Endothelial cell of umbilical vein (primary cell): ENCODE results near the gene ADCY3. TPM values are rescaled to one million over a fixed set of nuclear protein-coding genes. Genes with fewer than 3 reads are reported as not detected.

Source experiments
- BruUV-seq: library from RNA; stranded (reverse); fragments of 400-500 nt; replicated peaks from 2 replicates; lab custom pipeline; 2021; lab: Mats Ljungman, UMichigan
- CTCF ChIA-PET: fragments of 300-600, 350-600 bp; sonication (Branson Sonifier 250); formaldehyde crosslinking; loops from one replicate; lab custom pipeline; 2021; ENCODE audit warnings: antibody characterized with exemption, inconsistent platforms; lab: Charles Lee
- POLR2A ChIA-PET: fragments of 300-600, 350-600 bp; sonication (Branson Sonifier 250); formaldehyde crosslinking; loops from one replicate; lab custom pipeline; 2021; ENCODE audit warnings: antibody characterized with exemption, inconsistent platforms; lab: Charles Lee
- DNase-seq: peaks from one replicate; pipeline ENCODE4 v3.0.0-alpha.2; 2011; ENCODE audit warnings: low read depth, low spot score
- FAIRE-seq: peaks from 2 replicates; lab custom pipeline; 2011; peaks lifted over from hg19 to GRCh38; lab: Jason Lieb, UNC
- H2AFZ ChIP-seq: 2 replicates; pipeline ENCODE4 v1.6.0; 2012; ENCODE audit warnings: low read depth, low read length, control low read depth, inconsistent platforms
- H3K27ac ChIP-seq: 2 replicates; pipeline ENCODE4 v1.5.1; 2011; ENCODE audit warnings: low read depth, mild to moderate bottlenecking, control low read depth, low read length, moderate library complexity; ENCODE audit not compliant: insufficient read depth
- H3K27me3 ChIP-seq, 2 experiments: 2 replicates each; pipeline versions ENCODE4 v1.6.0 to v1.6.1; 2011; ENCODE audit warnings: low read length in 2 of 2, mixed read lengths in 1 of 2; ENCODE audit not compliant: control insufficient read depth in 2 of 2, insufficient read depth in 2 of 2
- H3K36me3 ChIP-seq, 2 experiments: 2 replicates in 1 of 2; 3 replicates in 1 of 2; pipeline ENCODE4 v1.5.1; 2011; ENCODE audit warnings: low read length in 2 of 2, mild to moderate bottlenecking in 1 of 2, moderate library complexity in 1 of 2; ENCODE audit not compliant: control insufficient read depth in 2 of 2, insufficient read depth in 2 of 2; ENCODE audit errors: extremely low read depth in 1 of 2
- H3K4me1 ChIP-seq: 3 replicates; pipeline ENCODE4 v1.5.1; 2011; ENCODE audit warnings: mild to moderate bottlenecking, low read length; ENCODE audit not compliant: control insufficient read depth, insufficient read depth; ENCODE audit errors: extremely low read depth
- H3K4me2 ChIP-seq: 2 replicates; pipeline ENCODE4 v1.6.1; 2011; ENCODE audit warnings: low read length, control low read depth, mixed read lengths; ENCODE audit not compliant: insufficient read depth
- H3K4me3 ChIP-seq, 3 experiments: fragments of 200-600 bp in 1 of 3; sonication (generic), shearing (Covaris generic) in 1 of 3; replicated peaks in 1 of 3; 2 replicates each; pipeline ENCODE4 v1.5.1; 2011 to 2016; ENCODE audit warnings: control low read depth in 3 of 3, low read length in 3 of 3, mild to moderate bottlenecking in 2 of 3, inconsistent platforms in 1 of 3, low read depth in 1 of 3, moderate library complexity in 1 of 3; ENCODE audit not compliant: insufficient read depth in 1 of 3
- H3K79me2 ChIP-seq: 2 replicates; pipeline ENCODE4 v1.6.0; 2012; ENCODE audit warnings: low read length, inconsistent platforms; ENCODE audit not compliant: control insufficient read depth, insufficient read depth
- H3K9ac ChIP-seq: replicated peaks from 2 replicates; pipeline ENCODE3; 2011; ENCODE audit warnings: low read length, control low read depth; ENCODE audit not compliant: insufficient read depth; ENCODE audit errors: extremely low read depth
- H3K9me1 ChIP-seq: replicated peaks from 3 replicates; pipeline ENCODE4 v1.6.0; 2011; ENCODE audit warnings: mild to moderate bottlenecking, low read length; ENCODE audit not compliant: control insufficient read depth, insufficient read depth; ENCODE audit errors: extremely low read depth
- H3K9me3 ChIP-seq: replicated peaks from 2 replicates; pipeline ENCODE4 v1.5.1; 2012; ENCODE audit warnings: low read length, inconsistent platforms; ENCODE audit not compliant: control insufficient read depth, insufficient read depth
- H4K20me1 ChIP-seq: replicated peaks from 2 replicates; pipeline ENCODE3; 2011; ENCODE audit warnings: mild to moderate bottlenecking, low read length; ENCODE audit not compliant: control insufficient read depth, insufficient read depth; ENCODE audit errors: extremely low read depth
- EZH2 ChIP-seq: IDR thresholded peaks from 2 replicates; pipeline ENCODE4 v1.6.1; 2012; ENCODE audit warnings: borderline replicate concordance, low read depth, mild to moderate bottlenecking, moderate library complexity, low read length, inconsistent platforms; ENCODE audit not compliant: severe bottlenecking
- FOS ChIP-seq: IDR thresholded peaks from 2 replicates; pipeline ENCODE4 v1.6.1; 2011; ENCODE audit warnings: mild to moderate bottlenecking, low read length, moderate library complexity, borderline replicate concordance; ENCODE audit not compliant: insufficient read depth
- GATA2 ChIP-seq: IDR thresholded peaks from 2 replicates; pipeline ENCODE4 v1.7.0; 2011; ENCODE audit warnings: low read depth, mild to moderate bottlenecking, moderate library complexity, mixed read lengths, low read length; ENCODE audit not compliant: insufficient read length, insufficient read depth
- JUN ChIP-seq: IDR thresholded peaks from 2 replicates; pipeline ENCODE4 v1.6.1; 2011; ENCODE audit warnings: borderline replicate concordance, low read depth; ENCODE audit not compliant: insufficient read length, insufficient read depth
- MAX ChIP-seq: IDR thresholded peaks from 2 replicates; pipeline ENCODE4 v1.6.1; 2011; ENCODE audit not compliant: insufficient read depth, insufficient read length
- MYC ChIP-seq: IDR thresholded peaks from one replicate; pipeline ENCODE4 v1.6.1; 2011; ENCODE audit warnings: mild to moderate bottlenecking, low read depth, low read length
- POLR2A ChIP-seq: IDR thresholded peaks from 2 replicates; pipeline ENCODE4 v1.6.1; 2012; ENCODE audit warnings: low read depth, mild to moderate bottlenecking, control low read depth, low read length
- POLR2AphosphoS5 ChIP-seq: IDR thresholded peaks from 2 replicates; pipeline ENCODE4 v1.6.1; 2012; ENCODE audit warnings: low read depth, mild to moderate bottlenecking, control low read depth, low read length, moderate library complexity; ENCODE audit not compliant: insufficient read depth
- dilution Hi-C: fragments of 300-500 bp; cut with MboI; formaldehyde crosslinking; loops from one replicate; pipeline ENCODE4 v1.15.0; 2019; ENCODE audit warnings: low sequenced_read_pairs; ENCODE audit not compliant: extremely low pct_ligation_motif_present
- intact Hi-C: fragments of 100-400 bp; cut with micrococcal nuclease; formaldehyde crosslinking; loops from one replicate; pipeline ENCODE4 v1.10.0; 2022
- polyA plus RNA-seq, 4 experiments: library from polyadenylated mRNA; depleted of rRNA in 3 of 4; stranded (reverse) in 3 of 4; unstranded in 1 of 4; fragments of >200 nt; gene quantifications; 2 replicates each; pipeline versions ENCODE4 v1.2.1 to v1.2.3, GENCODE V29; 2011 to 2012; ENCODE audit warnings: missing spikeins in 1 of 4
- total RNA-seq: library from RNA; stranded (reverse); gene quantifications from 2 replicates; pipeline ENCODE4 v1.2.3, GENCODE V29; 2021
- TF ChIP-seq, protein P1 (sequence below), 2 donors: IDR thresholded peaks; 1 replicate in 1 of 2; 2 replicates in 1 of 2; pipeline ENCODE4 v1.5.1; 2011; ENCODE audit warnings: low read length in 2 of 2, mild to moderate bottlenecking in 2 of 2, moderate library complexity in 2 of 2, control low read depth in 1 of 2, inconsistent platforms in 1 of 2, low read depth in 1 of 2; ENCODE audit not compliant: insufficient read depth in 1 of 2; ENCODE audit errors: extremely low read depth in 1 of 2

ADCY3 gene
- total and polyA plus RNA-seq, 2 donors (not counting 3 experiments of a cell fraction or from before 2014, with no cell fraction given): 54.0 to 61.3 TPM

GRCh38 chr2:24774373-24774772, 145.7 kb downstream of the ADCY3 start:
- TF ChIP-seq MAX: no peak
- H3K4me2 ChIP-seq: no peak overlapping the region
- H3K27ac ChIP-seq: no peak overlapping the region
- no peaks in the 10 kb centered on the region for H4K20me1 ChIP-seq
- H3K9me3 ChIP-seq: no peaks in the 10 kb centered on the region
- no peaks in the 10 kb centered on the region for H3K9me1 ChIP-seq
- no peak for FAIRE-seq
- no peaks in the 10 kb centered on the region for H3K27me3 ChIP-seq
- H3K36me3 ChIP-seq: no peaks in the 10 kb centered on the region
- CTCF ChIA-PET: interaction anchor here (1.5 to 1.7 kb wide), 2 partner anchors 16 to 53 kb away, joined by 3 to 4 read pairs; no protein-coding TSS in a partner anchor
- H3K4me1 ChIP-seq: peaks cover 5% of the 10 kb centered on the region
- H3K79me2 ChIP-seq: no peaks in the 10 kb centered on the region
- H3K4me3 ChIP-seq: no peak overlapping the region
- intact Hi-C loops: no loop called here
- H3K9ac ChIP-seq: no peak overlapping the region
- no peak overlapping the region for H2AFZ ChIP-seq
- no peak for DNase-seq
- BruUV-seq: no TSS peak
- dilution Hi-C loops: no loop called here
- POLR2A ChIA-PET: no interaction called here

DNA sequence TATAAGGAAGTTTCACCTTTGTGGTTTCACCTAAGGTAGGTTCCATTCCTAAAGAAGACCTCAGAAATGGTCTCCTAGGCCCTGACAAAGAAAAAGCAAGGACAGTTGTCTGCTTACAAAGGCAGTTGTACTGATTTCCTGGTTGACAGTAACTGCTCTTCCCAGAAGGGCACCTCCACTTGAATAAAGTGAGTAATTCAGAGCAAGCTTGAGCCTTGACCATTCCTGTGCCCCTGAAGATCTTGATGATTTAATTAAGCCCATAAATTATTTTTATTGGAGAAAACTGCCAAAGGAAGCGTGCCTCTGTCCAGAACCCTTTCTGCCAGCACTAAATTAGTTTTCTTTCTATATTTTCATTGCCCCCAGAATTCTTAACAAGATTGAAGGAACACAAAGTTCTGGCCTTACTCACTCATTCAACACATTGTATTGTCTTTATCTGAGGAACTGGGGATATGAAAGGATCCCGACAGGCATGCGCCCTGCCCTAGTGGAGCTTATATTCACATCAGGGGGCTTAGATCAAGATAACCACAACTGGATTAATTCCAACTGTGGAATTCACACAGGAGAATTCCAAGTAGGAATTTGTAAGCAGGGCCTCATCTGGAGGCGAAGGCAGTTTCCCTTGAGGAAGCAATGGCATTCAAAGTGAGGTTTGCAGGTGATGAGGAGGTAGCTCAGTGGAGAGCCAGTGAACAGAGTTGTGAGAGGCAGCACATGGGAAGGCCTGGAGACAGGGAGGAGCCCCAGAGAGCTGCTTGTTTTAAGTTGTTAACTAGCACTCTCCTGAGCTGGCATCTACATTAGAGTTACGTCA, 148.1 kb downstream of the ADCY3 start:
- intact Hi-C loops: no loop called here
- CTCF ChIA-PET: interaction anchor here (0.7 to 1.0 kb wide), 4 partner anchors 21 to 127 kb away, joined by 3 read pairs; partner anchors contain the start of genes CENPO and PTRHD1
- H3K4me2 ChIP-seq: no peak overlapping the region

More for the DNA sequence above, 148.1 kb downstream of the ADCY3 start:
- Histone ChIP-seq H3K27me3 (no peaks in the 10 kb centered on the region), H3K36me3 (peaks cover 0 to 1% of the 10 kb centered on the region in 2 experiments), H3K9ac (no peak overlapping the region), H3K79me2 (no peaks in the 10 kb centered on the region), H3K9me1 (no peaks in the 10 kb centered on the region), H3K27ac (no peak overlapping the region), H3K4me1 (no peaks in the 10 kb centered on the region), H3K4me3 (no peak overlapping the region), H4K20me1 (no peaks in the 10 kb centered on the region), H3K9me3 (no peaks in the 10 kb centered on the region), H2AFZ (no peak overlapping the region)
- POLR2A ChIA-PET: no interaction called here
- no peak for TF ChIP-seq MAX
- TF ChIP-seq EZH2: no peak
- no peak for TF ChIP-seq MYC
- no peak for TF ChIP-seq FOS
- TF ChIP-seq POLR2A: no peak
- TF ChIP-seq, protein P1, sequence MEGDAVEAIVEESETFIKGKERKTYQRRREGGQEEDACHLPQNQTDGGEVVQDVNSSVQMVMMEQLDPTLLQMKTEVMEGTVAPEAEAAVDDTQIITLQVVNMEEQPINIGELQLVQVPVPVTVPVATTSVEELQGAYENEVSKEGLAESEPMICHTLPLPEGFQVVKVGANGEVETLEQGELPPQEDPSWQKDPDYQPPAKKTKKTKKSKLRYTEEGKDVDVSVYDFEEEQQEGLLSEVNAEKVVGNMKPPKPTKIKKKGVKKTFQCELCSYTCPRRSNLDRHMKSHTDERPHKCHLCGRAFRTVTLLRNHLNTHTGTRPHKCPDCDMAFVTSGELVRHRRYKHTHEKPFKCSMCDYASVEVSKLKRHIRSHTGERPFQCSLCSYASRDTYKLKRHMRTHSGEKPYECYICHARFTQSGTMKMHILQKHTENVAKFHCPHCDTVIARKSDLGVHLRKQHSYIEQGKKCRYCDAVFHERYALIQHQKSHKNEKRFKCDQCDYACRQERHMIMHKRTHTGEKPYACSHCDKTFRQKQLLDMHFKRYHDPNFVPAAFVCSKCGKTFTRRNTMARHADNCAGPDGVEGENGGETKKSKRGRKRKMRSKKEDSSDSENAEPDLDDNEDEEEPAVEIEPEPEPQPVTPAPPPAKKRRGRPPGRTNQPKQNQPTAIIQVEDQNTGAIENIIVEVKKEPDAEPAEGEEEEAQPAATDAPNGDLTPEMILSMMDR (IDR thresholded peaks at IDR 0.05; ENCODE audit: extremely low read depth in 1 of 2, insufficient read depth in 1 of 2, low read depth in 1 of 2, low read length in 2 of 2): no peak
- no peak for TF ChIP-seq POLR2AphosphoS5
- no peak for TF ChIP-seq JUN
- TF ChIP-seq GATA2: no peak
- no peak for DNase-seq
- no TSS peak for BruUV-seq
- FAIRE-seq: no peak
- dilution Hi-C loops: no loop called here
